SK-N-SH (cell line): ENCODE results near the gene IFI16.
"Not testable (repeated sequence)": the region's sequence is repeated elsewhere in the genome, so short reads cannot be mapped to it uniquely, and the experiment has no call there.

Experiments
- CTCF ChIP-seq: fragments of 200-600 bp; sonication (generic); IDR thresholded peaks from 2 replicates; pipeline ENCODE4 v1.6.1; 2017; ENCODE audit warnings: antibody characterized with exemption, mild to moderate bottlenecking, moderate library complexity
- FOXJ3 ChIP-seq: sonication (generic); formaldehyde crosslinking; IDR thresholded peaks from 2 replicates; pipeline ENCODE4 v1.5.1; 2020; ENCODE audit warnings: mild to moderate bottlenecking, missing genetic modification reagents
- POLR2AphosphoS5 ChIP-seq: IDR thresholded peaks from 2 replicates; pipeline ENCODE4 v1.6.1; 2012; ENCODE audit warnings: low read depth, low read length
- RFX5 ChIP-seq: IDR thresholded peaks from 2 replicates; pipeline ENCODE4 v1.6.1; 2012; ENCODE audit warnings: mild to moderate bottlenecking, improper control_type of control experiment, low read length
- SMC3 ChIP-seq: IDR thresholded peaks from 2 replicates; pipeline ENCODE4 v1.6.1; 2012; ENCODE audit warnings: low read depth, low read length, improper control_type of control experiment
- YY1 ChIP-seq: IDR thresholded peaks from 2 replicates; pipeline ENCODE4 v1.4.0; 2012; ENCODE audit warnings: low read depth, mild to moderate bottlenecking
- TF ChIP-seq, protein P1 (sequence below): IDR thresholded peaks from 2 replicates; pipeline ENCODE4 v1.6.1; 2012; ENCODE audit warnings: mild to moderate bottlenecking, low read depth, low read length, moderate library complexity
- TF ChIP-seq, protein P2 (sequence below): fragments of 150-350 bp; IDR thresholded peaks from 2 replicates; pipeline ENCODE4 v1.6.1; 2017; ENCODE audit warnings: antibody characterized with exemption, low read length, low read depth, borderline replicate concordance

- TF ChIP-seq CTCF; RFX5; POLR2AphosphoS5; FOXJ3 (CRISPR knock-in tag); SMC3; YY1: not testable (repeated sequence)
- TF ChIP-seq, protein P1, sequence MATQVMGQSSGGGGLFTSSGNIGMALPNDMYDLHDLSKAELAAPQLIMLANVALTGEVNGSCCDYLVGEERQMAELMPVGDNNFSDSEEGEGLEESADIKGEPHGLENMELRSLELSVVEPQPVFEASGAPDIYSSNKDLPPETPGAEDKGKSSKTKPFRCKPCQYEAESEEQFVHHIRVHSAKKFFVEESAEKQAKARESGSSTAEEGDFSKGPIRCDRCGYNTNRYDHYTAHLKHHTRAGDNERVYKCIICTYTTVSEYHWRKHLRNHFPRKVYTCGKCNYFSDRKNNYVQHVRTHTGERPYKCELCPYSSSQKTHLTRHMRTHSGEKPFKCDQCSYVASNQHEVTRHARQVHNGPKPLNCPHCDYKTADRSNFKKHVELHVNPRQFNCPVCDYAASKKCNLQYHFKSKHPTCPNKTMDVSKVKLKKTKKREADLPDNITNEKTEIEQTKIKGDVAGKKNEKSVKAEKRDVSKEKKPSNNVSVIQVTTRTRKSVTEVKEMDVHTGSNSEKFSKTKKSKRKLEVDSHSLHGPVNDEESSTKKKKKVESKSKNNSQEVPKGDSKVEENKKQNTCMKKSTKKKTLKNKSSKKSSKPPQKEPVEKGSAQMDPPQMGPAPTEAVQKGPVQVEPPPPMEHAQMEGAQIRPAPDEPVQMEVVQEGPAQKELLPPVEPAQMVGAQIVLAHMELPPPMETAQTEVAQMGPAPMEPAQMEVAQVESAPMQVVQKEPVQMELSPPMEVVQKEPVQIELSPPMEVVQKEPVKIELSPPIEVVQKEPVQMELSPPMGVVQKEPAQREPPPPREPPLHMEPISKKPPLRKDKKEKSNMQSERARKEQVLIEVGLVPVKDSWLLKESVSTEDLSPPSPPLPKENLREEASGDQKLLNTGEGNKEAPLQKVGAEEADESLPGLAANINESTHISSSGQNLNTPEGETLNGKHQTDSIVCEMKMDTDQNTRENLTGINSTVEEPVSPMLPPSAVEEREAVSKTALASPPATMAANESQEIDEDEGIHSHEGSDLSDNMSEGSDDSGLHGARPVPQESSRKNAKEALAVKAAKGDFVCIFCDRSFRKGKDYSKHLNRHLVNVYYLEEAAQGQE = not testable (repeated sequence)
- TF ChIP-seq, protein P2, sequence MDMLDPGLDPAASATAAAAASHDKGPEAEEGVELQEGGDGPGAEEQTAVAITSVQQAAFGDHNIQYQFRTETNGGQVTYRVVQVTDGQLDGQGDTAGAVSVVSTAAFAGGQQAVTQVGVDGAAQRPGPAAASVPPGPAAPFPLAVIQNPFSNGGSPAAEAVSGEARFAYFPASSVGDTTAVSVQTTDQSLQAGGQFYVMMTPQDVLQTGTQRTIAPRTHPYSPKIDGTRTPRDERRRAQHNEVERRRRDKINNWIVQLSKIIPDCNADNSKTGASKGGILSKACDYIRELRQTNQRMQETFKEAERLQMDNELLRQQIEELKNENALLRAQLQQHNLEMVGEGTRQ = not testable (repeated sequence)
Measured at GRCh38 chr1:159026841-159027240, 17.1 kb downstream of the IFI16 start.
